ENCODE data around the gene IGF2BP2.

The IGF2BP2 gene

DNA sequence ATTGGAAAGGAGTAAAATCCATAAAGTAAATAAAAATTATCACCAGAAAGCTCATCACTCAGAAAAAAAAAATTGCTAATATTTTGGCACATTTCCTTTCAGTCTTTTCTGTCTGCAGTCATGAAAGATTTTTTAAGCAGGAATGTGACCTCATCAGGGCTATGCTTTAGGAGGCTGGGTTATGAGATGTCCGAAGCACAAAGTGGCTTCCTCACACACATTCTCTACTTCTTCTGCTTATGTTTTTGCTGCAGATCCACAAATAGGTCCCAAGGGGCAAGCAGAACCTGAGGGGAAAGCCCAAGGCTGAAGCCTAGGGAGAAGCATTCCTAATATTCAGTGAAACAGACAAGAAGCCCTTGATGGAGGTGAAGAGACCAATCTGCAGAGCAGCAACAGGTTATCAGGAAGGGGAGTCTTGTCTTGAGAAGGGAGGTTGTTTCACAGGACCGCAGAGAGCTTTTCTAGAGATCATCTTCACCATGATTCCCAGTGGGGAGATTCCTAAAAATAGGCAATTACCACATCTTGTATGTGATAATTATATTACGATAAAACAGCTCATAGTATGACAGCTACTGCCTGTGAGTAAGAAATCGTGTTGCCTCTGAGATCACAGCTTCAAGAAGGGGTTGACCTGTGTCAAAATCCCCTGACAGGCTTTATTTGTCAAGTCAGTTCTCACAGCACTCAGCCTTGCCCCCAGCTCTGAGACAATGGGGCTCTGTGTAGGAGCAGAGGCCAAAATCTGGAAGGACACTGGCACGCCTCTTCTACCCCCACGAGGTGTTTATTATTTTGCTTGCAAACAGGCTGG is 60.5 kb downstream of the IGF2BP2 start:
- DNase-seq: no peak

DNA sequence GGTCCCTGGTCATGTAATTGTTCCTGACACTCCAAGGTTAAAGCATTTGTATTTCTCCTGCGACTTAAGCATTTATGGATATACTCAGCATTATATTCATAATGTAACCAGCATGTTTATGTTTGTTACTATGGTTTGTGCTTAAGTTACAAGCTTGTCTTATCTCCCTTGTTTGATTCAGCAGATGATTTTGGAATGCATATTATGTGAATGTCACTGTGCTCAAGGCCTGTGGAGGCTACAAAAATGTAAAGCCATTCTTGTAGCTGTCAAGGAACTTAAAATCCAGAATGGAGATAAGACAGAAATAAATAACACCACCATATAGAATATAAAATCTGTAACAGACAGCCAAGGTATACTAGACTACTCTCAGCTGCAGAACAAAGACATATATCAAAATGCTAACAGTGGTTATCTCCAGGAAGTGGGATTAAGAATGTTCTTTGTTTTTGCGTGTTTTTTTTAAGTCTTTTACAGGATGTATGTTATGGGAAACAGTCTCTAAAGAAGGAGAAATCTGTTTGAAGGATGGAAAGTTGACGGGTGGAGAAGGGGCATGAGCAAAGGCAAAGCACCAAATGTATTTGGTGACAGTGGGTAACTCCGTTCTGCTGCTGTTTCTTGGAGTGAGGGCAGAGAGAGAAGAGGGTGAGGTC is 61.4 kb downstream of the IGF2BP2 start:
- no peak for DNase-seq

DNA sequence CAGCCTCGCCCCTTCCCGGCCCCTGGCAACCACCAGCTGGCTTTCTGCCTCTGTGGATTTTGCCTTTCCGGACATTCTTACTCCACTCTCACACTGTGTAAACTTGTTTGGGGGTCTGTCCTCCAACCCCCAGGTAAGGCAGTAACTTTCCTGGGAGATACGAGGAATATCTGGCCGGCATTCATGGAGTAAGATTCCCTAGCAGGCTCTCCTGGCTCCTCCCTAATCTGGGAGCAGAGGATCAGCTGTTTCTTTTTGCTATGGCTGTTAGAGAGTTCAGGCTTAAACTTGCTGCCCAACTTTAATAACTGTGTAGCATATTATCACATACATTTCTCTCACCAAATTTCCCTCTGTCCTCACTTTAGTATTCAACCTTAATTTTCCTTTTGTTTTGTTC is 64.3 kb downstream of the IGF2BP2 start:
- no peak for DNase-seq

DNA sequence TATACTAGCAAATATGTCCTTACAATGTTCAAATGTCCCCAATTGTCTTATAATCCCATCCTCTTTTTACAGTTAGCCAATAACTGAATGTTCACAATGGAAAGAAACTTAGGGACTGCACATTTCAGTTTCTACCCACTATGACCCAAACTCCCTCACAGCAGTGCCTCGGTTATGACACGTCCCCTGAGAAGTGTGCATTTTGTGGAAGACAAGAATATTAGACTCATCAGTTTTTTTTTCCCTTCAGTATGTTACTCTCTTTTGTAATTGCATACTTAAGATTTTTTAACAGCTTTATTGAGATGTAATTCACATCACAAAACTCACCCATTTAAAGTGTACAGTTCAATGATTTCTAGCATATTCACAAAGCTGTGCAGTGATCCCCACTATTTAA is 64.8 kb downstream of the IGF2BP2 start:
- DNase-seq: no peak

DNA sequence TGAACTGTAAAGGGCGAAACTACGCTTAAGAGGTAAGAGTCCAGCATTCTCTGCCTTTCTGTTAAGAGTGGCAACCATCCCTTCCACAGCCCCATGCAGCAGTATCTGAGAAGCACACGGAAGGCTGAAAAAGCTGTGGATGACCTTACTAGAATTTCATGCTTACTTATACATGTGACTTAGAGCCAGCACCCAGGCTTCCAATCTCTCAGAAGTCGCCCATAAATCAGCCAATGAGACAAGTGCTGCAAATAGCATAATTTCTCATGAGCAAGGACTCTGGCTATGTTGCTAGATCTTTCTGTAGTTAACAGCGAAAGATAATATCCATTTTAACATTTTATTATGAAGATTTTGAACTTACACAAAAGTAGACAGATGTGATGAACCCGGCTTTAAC is 65.3 kb downstream of the IGF2BP2 start:
- no peak for DNase-seq

DNA sequence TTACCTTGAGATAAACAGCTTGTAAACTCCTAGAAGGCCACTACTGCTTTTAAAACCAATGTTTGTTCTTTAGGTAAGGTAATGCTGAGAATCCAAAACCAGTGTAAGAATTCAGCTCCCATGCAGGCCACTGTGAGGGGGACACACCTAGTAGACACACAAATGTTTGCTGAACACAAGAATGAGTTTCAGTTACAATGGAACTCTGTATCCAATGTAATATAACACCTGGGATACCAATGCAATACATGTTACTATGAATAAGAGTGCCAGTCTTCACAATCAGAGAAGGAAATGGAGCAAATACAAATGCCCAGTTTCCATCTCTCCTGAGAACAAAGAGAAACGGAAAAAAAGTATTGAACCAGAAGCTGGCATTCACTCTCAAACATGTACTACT is 65.9 kb downstream of the IGF2BP2 start:
- no peak for DNase-seq

DNA sequence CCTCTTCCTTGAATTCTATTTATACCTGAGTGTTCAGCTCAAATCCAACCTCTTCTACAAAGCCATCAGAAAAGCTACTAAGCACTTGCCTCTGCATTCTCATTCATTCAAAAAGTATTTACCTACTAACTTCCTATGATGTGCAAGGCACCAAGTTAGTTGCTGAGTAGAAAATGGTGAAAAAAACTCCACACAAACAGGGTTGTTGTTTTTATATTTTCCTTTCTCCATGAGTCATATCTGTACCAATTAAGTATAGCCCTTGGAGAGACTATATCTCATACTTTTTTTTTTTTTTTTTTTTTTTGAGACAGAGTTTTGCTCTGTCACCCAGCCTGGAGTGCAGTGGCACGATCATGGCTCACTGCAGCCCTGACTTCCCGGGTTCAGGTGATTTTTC is 67.7 kb downstream of the IGF2BP2 start:
- DNase-seq: no peak

DNA sequence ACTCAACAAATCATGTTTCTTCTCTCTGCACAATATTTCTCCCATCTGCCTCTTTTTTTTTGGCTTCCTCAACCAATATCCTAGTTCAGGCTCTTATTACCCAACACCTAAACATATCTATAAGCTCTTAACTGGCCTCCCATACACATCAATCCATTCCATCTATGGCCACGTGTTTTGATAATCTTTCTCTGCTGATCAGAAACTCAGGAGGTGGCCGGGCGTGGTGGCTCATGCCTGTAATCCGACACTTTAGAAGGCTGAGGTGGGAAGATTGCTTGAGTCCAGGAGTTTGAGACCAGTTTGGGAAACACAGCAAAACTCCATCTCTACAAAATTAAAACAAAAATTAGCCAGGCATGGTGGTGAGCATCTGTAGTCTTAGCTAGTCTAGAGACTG is 68.4 kb downstream of the IGF2BP2 start:
- no peak for DNase-seq

DNA sequence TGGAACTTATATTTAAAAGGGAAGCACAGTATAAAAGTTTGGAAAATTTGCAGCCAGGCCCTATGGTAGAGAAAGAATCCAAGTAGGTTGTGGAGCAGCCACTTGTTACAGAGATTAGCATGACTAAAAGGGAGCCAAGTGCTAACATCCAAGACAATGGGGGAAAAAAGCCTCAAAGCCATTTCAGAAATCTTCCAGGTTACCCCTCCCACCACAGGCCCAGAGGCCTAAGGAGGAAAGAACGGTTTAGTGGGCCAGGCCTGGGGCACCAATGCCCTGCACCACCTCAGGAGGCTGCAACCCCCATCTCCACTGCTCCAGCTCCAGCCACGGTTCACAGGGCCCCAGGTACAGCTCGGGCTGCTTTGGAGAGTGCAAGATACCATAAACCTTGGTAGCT is 69.9 kb downstream of the IGF2BP2 start:
- DNase-seq: no peak

DNA sequence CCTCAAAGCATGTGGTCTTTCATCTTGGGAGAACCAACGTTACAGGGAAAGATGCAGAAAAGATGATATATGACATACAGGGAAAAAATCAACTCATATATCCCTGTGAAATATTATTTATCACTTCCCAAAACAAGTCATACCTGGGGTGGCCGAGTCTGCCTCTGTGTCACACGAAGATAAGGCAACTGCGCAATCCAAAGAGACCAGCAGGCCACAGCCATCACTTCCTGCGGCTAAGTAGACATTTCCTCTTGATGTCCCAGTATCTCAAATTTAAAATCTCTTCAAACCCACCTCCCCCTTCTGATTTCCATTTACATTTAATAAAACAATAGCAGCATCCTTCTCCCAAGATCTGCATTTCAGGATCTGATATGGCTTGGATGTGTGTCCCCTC is 71.5 kb downstream of the IGF2BP2 start:
- no peak for DNase-seq

DNA sequence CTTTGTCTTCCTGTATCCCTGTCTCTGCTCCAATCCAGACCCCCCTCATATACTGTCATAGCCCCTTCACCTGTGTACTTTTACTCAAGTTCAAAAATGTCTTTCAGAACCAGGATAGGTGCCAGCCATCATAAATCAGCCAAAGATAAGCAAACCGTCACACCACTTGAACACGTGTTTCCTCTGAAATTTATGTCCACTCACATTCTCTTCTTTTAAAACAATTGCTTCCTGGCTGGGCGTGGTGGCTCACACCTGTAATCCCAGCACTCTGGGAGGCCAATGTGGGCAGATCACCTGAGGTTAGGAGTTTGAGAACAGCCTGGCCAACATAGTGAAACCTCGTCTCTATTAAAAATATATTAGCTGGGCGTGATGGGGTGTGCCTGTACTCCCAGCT is 74.1 kb downstream of the IGF2BP2 start:
- DNase-seq: no peak

DNA sequence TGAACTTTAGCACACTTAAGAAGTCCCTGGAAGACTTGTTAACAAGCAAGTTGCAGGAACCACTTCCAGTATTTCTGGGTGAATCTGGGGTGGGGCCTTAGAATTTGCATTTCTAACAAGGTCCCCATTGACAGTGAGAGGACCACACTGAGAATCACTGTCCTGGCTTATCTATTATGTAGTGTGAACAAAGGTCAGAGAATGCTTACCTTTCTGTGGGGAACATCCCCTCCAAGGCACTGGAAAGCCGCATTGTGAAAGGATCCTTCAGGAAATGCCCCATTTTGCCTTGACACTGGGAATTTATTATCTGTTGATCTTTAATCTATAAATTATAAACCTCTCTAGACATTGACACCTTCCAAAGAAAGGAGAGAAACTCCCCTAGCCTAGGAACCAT is 74.8 kb downstream of the IGF2BP2 start:
- DNase-seq: no peak

DNA sequence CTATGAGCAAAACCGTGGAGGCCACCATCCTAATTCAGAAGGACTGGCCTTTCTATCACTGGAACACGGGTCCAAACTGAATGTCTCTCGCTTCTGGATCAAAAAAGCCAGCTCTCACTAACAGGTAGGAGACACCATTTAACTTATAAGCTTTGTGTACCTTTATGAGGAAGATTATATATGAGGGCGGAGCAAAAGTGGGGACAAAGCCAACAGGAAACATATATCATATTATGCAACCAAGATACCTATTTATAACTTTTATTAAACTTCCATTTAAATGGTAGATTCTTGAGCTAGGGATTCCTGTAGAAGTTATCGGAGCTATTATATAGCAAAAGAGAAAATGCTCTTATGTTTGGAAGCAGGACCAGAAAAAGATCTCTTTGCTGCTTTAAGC is 78.4 kb downstream of the IGF2BP2 start:
- DNase-seq: no peak

DNA sequence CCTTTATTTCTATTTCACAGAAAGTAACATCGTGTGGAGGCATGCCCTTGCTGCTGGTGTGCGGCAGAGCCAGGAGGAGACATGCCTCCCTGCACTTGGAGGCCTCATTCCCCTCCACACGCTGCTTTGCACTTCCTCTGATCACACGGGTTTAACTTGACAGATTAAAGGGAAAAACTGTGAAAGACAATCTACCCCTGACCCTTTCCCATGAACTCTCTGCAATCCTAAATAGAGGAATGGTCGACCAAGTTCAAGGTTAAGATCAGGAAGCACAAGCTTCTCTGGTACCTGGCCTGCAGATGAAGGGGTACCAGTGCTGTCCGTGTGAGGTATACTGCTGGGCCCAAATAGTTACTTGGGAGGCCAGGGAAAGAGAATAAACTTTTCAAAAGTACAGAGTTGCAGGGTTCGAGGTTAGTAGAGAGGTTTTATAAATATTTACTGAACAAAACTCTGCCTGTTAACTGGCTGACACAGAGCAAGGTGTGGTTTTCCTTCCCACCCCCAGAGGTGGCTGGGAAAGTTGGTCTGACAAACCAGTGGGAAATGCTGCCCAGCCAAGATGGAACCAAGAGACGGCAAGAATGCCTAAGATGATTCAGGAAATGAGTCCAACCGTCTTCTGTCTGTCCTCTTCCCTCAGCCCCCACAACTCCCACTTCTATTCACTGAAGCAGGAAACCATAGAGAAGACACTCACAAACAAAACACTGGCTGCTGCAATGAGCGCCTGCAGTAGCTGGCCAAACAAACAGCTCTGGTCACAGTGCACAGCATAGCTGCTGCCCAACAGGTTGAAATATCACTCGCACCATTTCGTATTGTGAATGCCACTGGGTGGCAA is 79.6 kb downstream of the IGF2BP2 start:
- no peak for DNase-seq

DNA sequence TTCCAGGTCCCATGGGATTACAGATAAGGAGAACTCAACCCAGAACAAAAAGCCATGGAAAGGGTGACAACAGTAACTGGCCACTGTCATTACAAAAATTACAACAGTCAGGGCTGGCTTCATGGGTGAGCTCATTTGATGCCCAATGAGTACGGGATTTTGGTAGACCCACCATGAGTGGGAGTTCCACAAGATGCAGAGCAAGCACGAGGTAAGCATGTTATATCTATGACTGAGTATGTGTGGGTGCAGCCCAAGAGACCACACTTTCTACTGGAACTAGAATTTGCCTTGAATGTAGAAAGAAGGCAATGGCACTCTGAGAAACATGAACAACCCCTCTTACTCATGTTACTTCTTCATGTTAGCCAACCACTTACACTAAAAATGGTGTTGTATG is 83.3 kb downstream of the IGF2BP2 start:
- no peak for DNase-seq

DNA sequence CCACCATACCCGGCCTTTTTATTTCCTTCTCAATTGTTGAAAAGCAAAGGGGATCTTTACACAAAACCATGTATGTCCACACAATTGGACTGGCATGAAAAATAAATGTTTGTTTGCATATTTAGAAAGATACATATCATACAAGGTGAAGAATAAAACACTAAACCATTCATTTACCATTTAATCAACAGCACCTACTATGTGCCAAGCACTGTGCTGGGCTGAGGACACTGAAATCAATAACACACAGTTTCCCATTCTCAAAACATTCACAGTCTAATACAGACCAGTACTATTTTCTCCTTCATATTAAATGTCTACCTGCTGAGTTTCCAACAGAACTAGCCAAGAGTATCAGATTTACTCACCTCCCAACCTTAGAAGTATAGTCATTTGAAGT is 84.7 kb downstream of the IGF2BP2 start:
- no peak for DNase-seq

DNA sequence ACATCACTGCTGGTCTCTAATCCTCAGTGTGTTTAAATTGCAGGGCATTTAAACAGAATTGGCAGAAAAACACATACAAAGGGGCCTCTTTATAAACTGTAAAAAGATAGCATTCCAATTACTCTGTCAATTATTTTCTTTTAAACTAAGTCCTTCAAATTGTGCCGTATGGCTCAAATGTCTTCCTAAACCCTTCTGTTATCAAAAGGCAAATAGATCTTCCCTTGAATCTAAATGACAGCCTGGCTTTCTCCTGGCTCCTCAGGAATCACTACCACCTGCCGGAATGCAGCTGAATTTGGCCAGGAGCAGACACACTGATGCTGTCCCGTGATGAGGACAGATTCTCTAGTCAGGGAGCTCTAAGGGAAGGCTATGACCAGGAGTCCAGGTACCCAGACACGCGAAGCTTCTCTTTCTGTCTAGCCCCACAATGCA is 85.6 kb downstream of the IGF2BP2 start:
- no peak for DNase-seq

DNA sequence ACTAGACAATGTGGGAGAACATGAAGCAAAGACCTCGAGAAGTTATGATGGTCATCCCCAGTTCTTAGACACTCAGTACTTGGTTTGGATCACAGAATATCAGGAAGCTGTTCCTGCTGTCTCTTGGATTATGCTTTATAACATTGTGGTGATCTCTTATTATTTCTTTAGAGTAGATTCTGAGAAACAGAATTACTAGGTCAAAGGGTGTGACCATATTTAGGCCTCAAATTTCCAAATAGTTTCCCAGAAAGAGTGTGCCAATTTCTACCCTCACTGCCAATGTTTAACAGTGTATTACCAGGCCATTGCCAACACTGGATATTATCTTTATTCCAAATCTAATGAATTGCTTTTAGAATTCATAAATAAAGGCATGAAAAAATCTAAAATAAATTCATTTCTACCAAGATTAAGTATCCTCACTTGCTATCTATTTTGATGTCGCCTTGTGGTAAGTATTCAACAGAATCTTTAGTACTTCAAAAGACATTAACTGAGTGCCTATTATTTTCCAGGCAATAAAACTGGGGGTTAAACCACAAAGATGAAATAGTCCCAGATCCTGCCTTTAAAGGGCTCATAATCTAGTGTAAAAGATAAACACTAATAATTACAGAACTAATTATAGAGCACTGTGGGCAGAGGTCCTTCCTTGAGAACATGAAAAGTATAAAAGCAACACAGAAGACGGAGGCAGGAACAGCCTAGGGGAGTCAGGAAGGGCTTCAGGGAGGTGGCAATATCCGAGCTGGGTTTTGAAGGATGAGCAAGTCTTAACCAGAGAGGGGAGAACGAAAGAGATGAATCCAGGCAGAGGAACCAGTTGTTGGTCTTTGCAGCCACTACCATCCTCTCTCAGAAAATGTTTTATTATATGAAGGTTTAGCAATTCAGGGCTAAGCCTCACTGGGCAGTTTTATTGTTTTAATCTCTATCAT is 86.8 kb downstream of the IGF2BP2 start:
- DNase-seq: no peak

DNA sequence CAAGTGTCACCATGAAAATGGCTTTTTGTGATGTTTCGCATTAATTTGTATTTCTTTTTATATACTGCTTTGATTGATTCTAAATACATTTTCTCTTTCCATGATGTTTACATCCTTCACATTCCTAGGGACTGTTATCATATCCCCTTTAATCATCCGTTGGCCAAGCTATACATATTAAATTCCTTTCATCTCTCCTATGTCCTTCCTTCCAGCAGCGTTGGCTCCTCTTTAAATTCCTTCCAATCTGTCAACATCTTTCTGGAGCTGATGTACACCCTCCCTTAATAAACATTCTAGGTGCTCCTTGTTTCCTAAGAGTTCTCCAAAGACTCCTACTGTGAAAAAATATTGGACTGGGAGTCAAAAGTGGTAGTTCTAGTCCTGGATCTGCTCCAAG is 87.8 kb downstream of the IGF2BP2 start:
- no peak for DNase-seq

DNA sequence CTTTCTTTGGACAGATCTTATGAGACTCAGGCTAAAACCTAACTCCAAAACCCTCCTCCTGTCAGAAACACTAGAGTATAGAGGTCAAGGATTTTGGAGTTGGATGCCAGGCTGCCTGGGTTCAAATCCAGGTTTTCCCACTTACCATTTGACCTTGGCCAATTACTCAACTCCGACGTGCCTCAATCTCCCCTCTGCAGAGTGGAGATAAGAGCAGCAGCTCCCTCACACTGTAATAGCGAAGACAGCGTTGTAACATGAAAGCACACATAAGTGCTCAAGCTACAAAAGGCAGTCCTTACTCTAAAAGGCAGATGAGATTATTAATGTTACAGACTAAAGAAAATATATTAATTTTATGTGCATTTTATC is 90.1 kb downstream of the IGF2BP2 start:
- no peak for DNase-seq

DNA sequence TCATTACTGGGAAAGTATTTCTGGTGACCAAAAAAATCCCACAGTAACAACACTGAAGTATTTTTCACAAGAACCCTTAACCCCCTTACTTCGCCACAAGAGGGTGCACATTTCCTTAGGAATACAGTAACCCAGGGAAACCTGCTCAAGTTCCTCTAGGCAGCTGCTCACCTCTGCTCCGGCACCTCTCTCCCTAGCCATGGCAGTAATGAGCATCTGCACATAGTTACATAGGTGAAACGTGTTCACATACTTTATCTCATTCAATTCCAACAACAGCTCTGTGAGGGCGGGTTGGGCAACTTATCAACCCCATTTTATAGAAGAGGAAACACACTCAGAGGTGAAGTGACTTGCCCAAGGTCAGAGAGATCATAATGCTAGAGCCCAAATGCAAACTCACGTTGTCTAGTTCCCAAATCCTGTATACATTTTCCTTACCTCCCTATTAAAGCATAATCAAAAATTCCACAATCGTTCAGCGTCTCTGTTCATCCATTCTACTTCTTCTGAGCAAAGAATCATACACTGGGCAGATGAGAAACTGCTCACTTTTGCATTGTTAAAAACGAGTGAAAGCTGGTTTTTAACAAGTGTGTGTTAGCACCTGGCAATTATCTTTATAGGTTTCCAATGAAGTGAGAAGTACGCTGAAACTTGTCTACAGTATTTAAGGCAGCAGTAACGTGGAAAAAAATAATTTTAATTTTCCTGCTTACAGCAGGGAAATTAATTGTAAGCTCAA is 90.7 kb downstream of the IGF2BP2 start:
- peak; percentile 24 for DNase-seq

DNA sequence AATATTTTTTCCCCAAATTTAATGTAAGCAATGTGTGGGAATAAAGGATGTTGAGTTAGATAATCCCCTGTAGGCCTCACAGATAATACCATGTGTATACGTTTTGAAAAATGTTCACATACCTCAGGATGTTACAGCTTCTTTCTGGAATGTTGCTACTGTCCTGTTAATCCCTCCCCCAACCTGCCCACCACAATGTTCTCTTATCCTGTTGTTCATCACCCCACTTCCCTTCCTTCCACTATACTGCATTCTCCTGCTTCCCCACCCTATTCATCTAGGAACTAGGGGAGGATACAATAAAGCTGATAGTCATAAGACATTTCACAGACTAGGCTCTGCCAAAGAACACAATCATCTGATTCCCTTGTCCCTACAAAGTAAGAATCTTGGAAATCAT is 92.1 kb downstream of the IGF2BP2 start:
- no peak for DNase-seq
